Myocyte (in vitro differentiated cells): Measurements from ENCODE around the gene SLC16A7. TPM values are rescaled to one million over a fixed set of nuclear protein-coding genes. Genes with fewer than 3 reads are reported as not detected.

ENCODE experiments used
- DNase-seq: peaks from one replicate; pipeline ENCODE4 v3.0.0-alpha.2; 2012; ENCODE audit warnings: low read depth
- total RNA-seq: library from RNA; depleted of rRNA; stranded (reverse); fragments of >200 nt; gene quantifications from 2 replicates; pipeline ENCODE4 v1.2.3, GENCODE V29; 2014

SLC16A7 gene
- total RNA-seq, 1 donor from 2014 or later = 16.2 TPM

DNA sequence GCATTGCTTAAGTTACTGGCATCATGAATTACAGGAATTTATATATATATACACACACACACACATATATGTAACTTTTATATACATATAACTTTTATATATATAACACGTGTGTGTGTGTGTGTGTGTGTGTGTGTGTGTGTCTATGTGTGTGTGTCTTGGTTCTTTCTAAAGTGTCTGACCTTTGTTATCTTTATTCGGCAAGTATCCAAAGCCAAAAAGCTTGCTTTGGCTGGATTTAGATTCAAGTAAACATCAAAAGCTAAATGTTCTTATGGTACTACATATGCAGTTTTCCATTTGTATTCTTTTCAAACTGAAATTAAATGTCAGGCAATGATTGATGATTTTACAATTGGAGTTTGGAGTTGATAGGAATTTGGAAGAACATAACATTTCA is 69.9 kb downstream of the SLC16A7 start:
- DNase-seq = no peak

DNA sequence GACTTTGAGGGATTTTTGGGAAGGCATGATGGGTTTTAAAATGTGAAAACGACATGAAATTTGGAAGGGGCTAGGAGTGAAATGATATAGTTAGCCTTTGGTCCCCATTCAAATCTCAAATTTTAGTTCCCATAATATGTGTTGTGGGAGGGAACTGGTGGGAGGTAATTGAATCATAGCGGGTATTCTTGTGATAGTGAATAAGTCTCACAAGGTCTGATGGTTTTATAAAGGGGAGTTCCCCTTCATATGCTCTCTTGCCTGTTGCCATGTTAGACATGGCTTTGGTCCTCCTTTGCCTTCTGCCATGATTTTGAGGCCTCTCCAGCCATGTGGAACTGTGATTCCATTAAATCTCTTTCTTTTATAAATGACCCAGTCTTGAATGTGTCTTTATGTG is 72.8 kb downstream of the SLC16A7 start:
- DNase-seq = no peak

- no peak for DNase-seq
Measured at GRCh38 chr12:59672273-59672672, 76.4 kb downstream of the SLC16A7 start.

- DNase-seq = no peak
Measured at GRCh38 chr12:59675461-59675860, 79.6 kb downstream of the SLC16A7 start.

GRCh38 chr12:59677857-59678256 is 82.0 kb downstream of the SLC16A7 start:
- no peak for DNase-seq

GRCh38 chr12:59678759-59679411 is 83.1 kb downstream of the SLC16A7 start:
- no peak for DNase-seq

DNA sequence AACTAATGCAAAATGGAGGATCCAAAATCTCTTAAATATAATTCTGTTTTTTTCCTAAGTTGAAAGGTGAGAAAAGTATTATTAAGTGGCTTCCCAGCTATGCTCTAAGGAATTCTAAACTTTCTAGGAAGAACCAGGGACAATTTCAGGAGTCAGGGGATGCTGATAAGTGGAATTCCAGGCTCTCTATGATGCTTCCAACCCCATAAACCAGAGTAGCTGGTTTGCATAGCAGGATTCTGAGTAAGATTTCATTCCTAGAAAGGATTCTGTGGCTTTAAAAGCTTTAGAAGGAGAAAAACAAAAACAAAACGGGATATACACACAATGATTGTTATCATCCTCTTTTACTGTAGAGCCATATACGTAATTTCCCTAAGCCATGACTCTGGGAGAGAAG is 93.9 kb downstream of the SLC16A7 start:
- DNase-seq = peak; percentile 64

- peak; percentile 9 for DNase-seq
Measured at GRCh38 chr12:59695379-59695778, 99.5 kb downstream of the SLC16A7 start.

GRCh38 chr12:59698600-59698999 is 102.8 kb downstream of the SLC16A7 start:
- peak; percentile 5 for DNase-seq

GRCh38 chr12:59699421-59700152 is 103.8 kb downstream of the SLC16A7 start:
- DNase-seq = peak; percentile 20

DNA sequence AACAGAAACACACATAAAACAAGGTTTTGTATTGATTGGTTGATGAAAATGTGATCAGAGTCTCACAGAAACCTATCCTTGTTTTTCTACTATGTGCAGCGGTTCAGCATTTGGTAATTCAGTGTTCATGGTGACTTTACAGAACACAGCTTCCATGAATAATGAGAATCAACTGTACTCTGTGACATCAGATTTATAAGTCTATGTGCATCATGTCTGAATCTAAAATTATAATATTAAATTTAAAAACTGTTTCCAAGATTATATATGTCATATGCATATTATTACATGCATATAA is 104.3 kb downstream of the SLC16A7 start:
- peak; percentile 3 for DNase-seq

GRCh38 chr12:59708064-59708463 is 112.2 kb downstream of the SLC16A7 start:
- peak; percentile 40 for DNase-seq

DNA sequence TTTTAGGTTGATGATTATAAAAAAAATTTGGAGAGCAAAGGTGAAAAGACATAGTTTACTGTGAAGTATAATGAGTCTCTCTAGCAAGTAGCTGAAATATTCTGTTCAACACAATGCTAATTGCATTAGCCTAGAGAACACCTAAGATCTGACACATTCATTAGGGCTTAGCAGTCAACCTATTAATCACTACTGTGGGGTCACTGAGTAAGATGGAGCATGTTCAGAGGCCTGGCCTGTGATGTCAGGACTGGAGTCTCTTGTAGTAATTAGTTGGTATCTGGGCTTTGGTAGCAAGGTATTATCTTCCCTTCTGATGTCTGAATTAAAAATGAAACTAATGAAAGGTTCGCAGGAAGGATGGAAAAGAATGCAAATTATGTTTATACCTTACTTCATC is 112.7 kb downstream of the SLC16A7 start:
- no peak for DNase-seq

- no peak for DNase-seq
Measured at GRCh38 chr12:59710004-59710628, 114.3 kb downstream of the SLC16A7 start.

DNA sequence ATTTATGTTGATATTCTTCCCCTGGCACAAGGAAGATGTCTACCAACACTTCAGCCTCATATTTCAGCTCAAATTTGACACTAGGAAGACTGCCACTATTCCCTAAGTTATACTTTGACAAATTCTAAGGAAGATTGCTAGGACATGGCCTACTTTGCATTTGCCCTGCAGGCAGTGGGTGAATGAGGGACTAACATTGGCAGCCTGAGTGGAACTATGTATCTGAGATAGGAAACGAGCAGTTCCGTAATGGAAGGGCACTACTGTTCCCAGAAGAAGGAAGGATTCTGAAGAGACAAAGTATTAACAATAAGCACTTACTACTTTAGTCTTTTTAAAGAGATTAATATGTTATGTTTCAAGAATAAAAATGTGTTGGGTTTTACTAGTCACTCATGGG is 115.1 kb downstream of the SLC16A7 start:
- DNase-seq = no peak

- DNase-seq = no peak
Measured at GRCh38 chr12:59715434-59715833, 119.6 kb downstream of the SLC16A7 start.

DNA sequence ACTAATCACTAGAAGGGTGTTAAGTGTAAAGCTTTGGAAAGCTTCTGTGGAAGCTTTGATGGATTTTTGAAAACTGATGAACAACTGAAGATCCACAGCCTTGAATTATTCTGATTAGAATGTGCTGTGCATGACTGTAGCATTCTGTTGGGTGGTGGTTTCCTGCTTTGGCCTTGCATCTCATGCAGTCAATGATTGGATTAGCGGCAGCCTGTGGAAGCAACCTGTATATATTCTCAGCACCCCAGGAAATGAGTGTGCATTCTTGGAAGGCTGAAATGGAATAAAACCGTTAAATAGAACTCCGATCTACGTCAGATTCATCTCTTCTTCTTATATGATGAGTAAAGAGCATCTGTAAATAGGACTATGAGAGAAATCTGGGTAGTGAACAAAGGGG is 120.2 kb downstream of the SLC16A7 start:
- no peak for DNase-seq

DNA sequence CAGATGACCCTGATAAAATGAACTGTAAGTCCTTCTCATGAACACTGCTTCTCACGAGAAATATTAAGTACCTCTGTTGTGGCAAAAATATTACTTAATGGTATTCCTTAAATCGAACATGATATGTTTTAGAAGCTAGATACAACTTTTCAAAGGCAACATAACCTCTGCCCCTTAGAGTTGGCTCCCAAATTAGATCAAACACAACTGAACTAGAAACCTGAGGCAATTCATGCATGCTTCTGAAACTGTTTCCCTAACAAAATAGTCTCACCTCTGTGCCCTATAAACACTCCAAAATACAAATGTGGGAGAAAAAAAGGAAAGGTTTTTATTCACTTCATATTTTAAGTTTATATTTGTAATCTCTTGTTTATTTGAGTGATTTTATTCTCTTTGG is 121.6 kb downstream of the SLC16A7 start:
- no peak for DNase-seq

DNA sequence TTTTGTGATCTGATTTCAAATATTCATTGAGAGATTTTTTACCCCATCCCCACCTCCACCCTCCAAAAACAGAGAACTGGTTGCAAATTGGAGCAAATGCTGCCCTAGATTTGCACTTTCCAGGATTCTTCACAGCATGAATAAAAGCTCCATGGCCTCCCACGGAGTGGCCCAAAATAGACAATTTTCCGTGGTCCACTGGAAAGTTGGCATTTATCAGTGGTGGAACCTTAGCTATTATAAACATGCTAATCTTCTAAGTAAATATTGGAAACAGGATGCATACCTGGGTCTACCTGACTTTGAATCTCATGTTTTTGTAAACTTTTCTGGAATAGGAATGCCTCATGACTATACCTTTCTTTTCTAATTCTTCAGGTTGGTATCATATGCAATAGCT is 123.9 kb downstream of the SLC16A7 start:
- DNase-seq = no peak

GRCh38 chr12:59723520-59723919 is 127.7 kb downstream of the SLC16A7 start:
- DNase-seq = no peak

GRCh38 chr12:59724011-59724695 is 128.3 kb downstream of the SLC16A7 start:
- DNase-seq = no peak

DNA sequence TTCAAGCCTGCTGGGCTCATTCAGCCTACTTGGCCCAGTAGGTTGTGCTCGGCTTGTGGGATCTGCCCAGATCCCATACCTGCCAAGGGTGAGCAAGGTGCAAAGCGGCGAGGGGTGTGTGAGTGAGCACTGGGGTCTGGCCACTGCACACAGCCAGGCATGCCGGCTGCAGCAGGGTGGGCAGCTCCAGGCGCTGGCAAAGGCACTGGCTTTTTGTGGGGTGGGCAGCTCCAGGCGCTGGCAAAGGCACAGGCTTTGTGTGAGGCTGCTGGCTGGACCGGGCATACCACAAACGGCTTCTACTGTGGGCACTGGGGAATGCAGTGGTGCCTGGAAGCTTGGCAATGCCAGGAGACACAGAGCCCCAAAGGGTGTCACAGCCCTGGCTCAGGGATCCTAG is 137.4 kb downstream of the SLC16A7 start:
- peak; percentile 24 for DNase-seq
